WTC11 (cell line): ENCODE results near the gene CYP3A5. TPM values are rescaled to one million over a fixed set of nuclear protein-coding genes. Genes with fewer than 3 reads are reported as not detected.
"Not testable (repeated sequence)": the region's sequence is repeated elsewhere in the genome, so short reads cannot be mapped to it uniquely, and the experiment has no call there.

Source experiments
- ATAC-seq: fragments of 200-7000 bp; cut with Tn5 transposase; 2 replicates; pipeline ENCODE4 v1.10.0; 2021; ENCODE audit warnings: mild to moderate bottlenecking, moderate library complexity
- CTCF ChIA-PET: fragments of 300-600 bp; sonication (Branson Sonifier 250); formaldehyde crosslinking; loops from one replicate; lab custom pipeline; 2021; ENCODE audit warnings: antibody characterized with exemption; lab: Charles Lee
- POLR2A ChIA-PET: fragments of 350-600 bp; sonication (Branson Sonifier 250); formaldehyde crosslinking; loops from one replicate; lab custom pipeline; 2021; ENCODE audit warnings: antibody characterized with exemption; lab: Charles Lee
- DNase-seq: peaks from one replicate; pipeline ENCODE4 v3.0.0; 2021; ENCODE audit warnings: low spot score
- H3K27ac Mint-ChIP-seq: 2 replicates; pipeline ENCODE4 v1.8.0; 2021; ENCODE audit warnings: mixed read lengths
- H3K27me3 Mint-ChIP-seq: 2 replicates; pipeline ENCODE4 v1.8.0; 2021; ENCODE audit warnings: low read depth, mild to moderate bottlenecking, moderate library complexity, mixed read lengths
- H3K36me3 Mint-ChIP-seq: 2 replicates; pipeline ENCODE4 v1.8.0; 2021; ENCODE audit warnings: mixed read lengths
- H3K4me1 Mint-ChIP-seq: 2 replicates; pipeline ENCODE4 v1.8.0; 2022; ENCODE audit warnings: mixed read lengths
- H3K4me3 Mint-ChIP-seq: 2 replicates; pipeline ENCODE4 v1.8.0; 2021; ENCODE audit warnings: mild to moderate bottlenecking, moderate library complexity, mixed read lengths
- H3K9me3 Mint-ChIP-seq: 2 replicates; pipeline ENCODE4 v1.8.0; 2021; ENCODE audit warnings: mixed read lengths
- EMX1 ChIP-seq: fragments of 250-450 bp; sonication (Bioruptor Pico); IDR thresholded peaks from 2 replicates; pipeline ENCODE4 v1.8.0; 2021; ENCODE audit warnings: mild to moderate bottlenecking
- FOXJ3 ChIP-seq: sonication (generic); formaldehyde crosslinking; IDR thresholded peaks from 2 replicates; pipeline ENCODE4 v1.9.0; 2021; ENCODE audit warnings: missing genetic modification reagents, mild to moderate bottlenecking, borderline replicate concordance
- FOXP1 ChIP-seq: sonication (generic); formaldehyde crosslinking; IDR thresholded peaks from 2 replicates; pipeline ENCODE4 v1.8.0; 2022; ENCODE audit warnings: missing genetic modification reagents, mild to moderate bottlenecking, moderate library complexity, borderline replicate concordance
- IRF2 ChIP-seq: sonication (generic); formaldehyde crosslinking; IDR thresholded peaks from 2 replicates; pipeline ENCODE4 v1.8.0; 2022; ENCODE audit warnings: low read depth, missing genetic modification reagents, borderline replicate concordance
- total RNA-seq: library from RNA; stranded (reverse); gene quantifications from 3 replicates; pipeline ENCODE4 v1.2.3, GENCODE V29; 2021
- TF ChIP-seq, protein P1 (sequence below): sonication (generic); formaldehyde crosslinking; IDR thresholded peaks from 2 replicates; pipeline ENCODE4 v1.8.1; 2023; ENCODE audit warnings: mild to moderate bottlenecking, missing genetic modification reagents
- TF ChIP-seq, protein P2 (sequence below): sonication (generic); formaldehyde crosslinking; IDR thresholded peaks from 2 replicates; pipeline ENCODE4 v1.8.1; 2022; ENCODE audit warnings: low read depth, mild to moderate bottlenecking, moderate library complexity, missing genetic modification reagents, borderline replicate concordance
- TF ChIP-seq, protein P3 (sequence below): sonication (generic); formaldehyde crosslinking; conservative IDR thresholded peaks from 2 replicates; pipeline ENCODE4 v1.8.1; 2023; ENCODE audit warnings: mild to moderate bottlenecking, low read depth, missing genetic modification reagents, moderate library complexity
- TF ChIP-seq, protein P4 (sequence below): sonication (generic); formaldehyde crosslinking; IDR thresholded peaks from 2 replicates; pipeline ENCODE4 v1.8.1; 2022; ENCODE audit warnings: low read depth, missing genetic modification reagents, borderline replicate concordance
- TF ChIP-seq, protein P5 (sequence below): sonication (generic); formaldehyde crosslinking; IDR thresholded peaks from 2 replicates; pipeline ENCODE4 v1.8.1; 2023; ENCODE audit warnings: mild to moderate bottlenecking, missing genetic modification reagents, moderate library complexity
- TF ChIP-seq, protein P6 (sequence below): sonication (generic); formaldehyde crosslinking; conservative IDR thresholded peaks from 2 replicates; pipeline ENCODE4 v1.8.1; 2022; ENCODE audit warnings: mild to moderate bottlenecking, missing genetic modification reagents
- TF ChIP-seq, protein P7 (sequence below): fragments of 250-450 bp; sonication (Bioruptor Pico); conservative IDR thresholded peaks from 2 replicates; pipeline ENCODE4 v1.9.0; 2021; ENCODE audit warnings: mild to moderate bottlenecking
- TF ChIP-seq, protein P8 (sequence below): sonication (generic); formaldehyde crosslinking; IDR thresholded peaks from 2 replicates; pipeline ENCODE4 v1.8.0; 2023; ENCODE audit warnings: missing genetic modification reagents, mild to moderate bottlenecking, borderline replicate concordance

The CYP3A5 gene
- total RNA-seq, 1 experiment from 2014 or later, result 0.39 TPM

DNA sequence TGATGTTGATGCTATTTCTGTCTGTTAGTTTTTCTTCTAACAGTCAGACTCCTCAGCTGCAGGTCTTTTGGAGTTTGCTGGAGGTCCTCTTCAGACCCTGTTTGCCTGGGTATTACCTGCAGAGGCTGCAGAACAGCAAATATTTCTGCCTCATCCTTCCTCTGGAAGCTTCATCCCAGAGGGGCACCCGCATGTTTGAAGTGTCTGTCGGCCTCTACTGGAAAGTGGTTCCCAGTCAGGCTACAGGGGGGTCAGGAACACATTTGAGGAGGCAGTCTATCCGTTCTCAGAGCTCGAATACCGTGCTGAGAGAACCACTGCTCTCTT is 13.3 kb upstream of the CYP3A5 start (continued):
- TF ChIP-seq, protein P1, sequence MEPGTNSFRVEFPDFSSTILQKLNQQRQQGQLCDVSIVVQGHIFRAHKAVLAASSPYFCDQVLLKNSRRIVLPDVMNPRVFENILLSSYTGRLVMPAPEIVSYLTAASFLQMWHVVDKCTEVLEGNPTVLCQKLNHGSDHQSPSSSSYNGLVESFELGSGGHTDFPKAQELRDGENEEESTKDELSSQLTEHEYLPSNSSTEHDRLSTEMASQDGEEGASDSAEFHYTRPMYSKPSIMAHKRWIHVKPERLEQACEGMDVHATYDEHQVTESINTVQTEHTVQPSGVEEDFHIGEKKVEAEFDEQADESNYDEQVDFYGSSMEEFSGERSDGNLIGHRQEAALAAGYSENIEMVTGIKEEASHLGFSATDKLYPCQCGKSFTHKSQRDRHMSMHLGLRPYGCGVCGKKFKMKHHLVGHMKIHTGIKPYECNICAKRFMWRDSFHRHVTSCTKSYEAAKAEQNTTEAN (CRISPR knock-in tag), result no peak
- TF ChIP-seq, protein P2, sequence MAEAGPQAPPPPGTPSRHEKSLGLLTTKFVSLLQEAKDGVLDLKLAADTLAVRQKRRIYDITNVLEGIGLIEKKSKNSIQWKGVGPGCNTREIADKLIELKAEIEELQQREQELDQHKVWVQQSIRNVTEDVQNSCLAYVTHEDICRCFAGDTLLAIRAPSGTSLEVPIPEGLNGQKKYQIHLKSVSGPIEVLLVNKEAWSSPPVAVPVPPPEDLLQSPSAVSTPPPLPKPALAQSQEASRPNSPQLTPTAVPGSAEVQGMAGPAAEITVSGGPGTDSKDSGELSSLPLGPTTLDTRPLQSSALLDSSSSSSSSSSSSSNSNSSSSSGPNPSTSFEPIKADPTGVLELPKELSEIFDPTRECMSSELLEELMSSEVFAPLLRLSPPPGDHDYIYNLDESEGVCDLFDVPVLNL, result no peak
- TF ChIP-seq, protein P3, sequence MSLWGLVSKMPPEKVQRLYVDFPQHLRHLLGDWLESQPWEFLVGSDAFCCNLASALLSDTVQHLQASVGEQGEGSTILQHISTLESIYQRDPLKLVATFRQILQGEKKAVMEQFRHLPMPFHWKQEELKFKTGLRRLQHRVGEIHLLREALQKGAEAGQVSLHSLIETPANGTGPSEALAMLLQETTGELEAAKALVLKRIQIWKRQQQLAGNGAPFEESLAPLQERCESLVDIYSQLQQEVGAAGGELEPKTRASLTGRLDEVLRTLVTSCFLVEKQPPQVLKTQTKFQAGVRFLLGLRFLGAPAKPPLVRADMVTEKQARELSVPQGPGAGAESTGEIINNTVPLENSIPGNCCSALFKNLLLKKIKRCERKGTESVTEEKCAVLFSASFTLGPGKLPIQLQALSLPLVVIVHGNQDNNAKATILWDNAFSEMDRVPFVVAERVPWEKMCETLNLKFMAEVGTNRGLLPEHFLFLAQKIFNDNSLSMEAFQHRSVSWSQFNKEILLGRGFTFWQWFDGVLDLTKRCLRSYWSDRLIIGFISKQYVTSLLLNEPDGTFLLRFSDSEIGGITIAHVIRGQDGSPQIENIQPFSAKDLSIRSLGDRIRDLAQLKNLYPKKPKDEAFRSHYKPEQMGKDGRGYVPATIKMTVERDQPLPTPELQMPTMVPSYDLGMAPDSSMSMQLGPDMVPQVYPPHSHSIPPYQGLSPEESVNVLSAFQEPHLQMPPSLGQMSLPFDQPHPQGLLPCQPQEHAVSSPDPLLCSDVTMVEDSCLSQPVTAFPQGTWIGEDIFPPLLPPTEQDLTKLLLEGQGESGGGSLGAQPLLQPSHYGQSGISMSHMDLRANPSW (CRISPR knock-in tag), result no peak
- TF ChIP-seq IRF2 (CRISPR knock-in tag) (no peak), FOXJ3 (CRISPR knock-in tag) (no peak), FOXP1 (CRISPR knock-in tag) (no peak), EMX1 (no peak)
- TF ChIP-seq, protein P4, sequence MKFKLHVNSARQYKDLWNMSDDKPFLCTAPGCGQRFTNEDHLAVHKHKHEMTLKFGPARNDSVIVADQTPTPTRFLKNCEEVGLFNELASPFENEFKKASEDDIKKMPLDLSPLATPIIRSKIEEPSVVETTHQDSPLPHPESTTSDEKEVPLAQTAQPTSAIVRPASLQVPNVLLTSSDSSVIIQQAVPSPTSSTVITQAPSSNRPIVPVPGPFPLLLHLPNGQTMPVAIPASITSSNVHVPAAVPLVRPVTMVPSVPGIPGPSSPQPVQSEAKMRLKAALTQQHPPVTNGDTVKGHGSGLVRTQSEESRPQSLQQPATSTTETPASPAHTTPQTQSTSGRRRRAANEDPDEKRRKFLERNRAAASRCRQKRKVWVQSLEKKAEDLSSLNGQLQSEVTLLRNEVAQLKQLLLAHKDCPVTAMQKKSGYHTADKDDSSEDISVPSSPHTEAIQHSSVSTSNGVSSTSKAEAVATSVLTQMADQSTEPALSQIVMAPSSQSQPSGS (CRISPR knock-in tag), result no peak
- TF ChIP-seq, protein P5, sequence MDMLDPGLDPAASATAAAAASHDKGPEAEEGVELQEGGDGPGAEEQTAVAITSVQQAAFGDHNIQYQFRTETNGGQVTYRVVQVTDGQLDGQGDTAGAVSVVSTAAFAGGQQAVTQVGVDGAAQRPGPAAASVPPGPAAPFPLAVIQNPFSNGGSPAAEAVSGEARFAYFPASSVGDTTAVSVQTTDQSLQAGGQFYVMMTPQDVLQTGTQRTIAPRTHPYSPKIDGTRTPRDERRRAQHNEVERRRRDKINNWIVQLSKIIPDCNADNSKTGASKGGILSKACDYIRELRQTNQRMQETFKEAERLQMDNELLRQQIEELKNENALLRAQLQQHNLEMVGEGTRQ, result no peak
- TF ChIP-seq, protein P6, sequence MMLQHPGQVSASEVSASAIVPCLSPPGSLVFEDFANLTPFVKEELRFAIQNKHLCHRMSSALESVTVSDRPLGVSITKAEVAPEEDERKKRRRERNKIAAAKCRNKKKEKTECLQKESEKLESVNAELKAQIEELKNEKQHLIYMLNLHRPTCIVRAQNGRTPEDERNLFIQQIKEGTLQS (CRISPR knock-in tag), result no peak
- TF ChIP-seq, protein P7, sequence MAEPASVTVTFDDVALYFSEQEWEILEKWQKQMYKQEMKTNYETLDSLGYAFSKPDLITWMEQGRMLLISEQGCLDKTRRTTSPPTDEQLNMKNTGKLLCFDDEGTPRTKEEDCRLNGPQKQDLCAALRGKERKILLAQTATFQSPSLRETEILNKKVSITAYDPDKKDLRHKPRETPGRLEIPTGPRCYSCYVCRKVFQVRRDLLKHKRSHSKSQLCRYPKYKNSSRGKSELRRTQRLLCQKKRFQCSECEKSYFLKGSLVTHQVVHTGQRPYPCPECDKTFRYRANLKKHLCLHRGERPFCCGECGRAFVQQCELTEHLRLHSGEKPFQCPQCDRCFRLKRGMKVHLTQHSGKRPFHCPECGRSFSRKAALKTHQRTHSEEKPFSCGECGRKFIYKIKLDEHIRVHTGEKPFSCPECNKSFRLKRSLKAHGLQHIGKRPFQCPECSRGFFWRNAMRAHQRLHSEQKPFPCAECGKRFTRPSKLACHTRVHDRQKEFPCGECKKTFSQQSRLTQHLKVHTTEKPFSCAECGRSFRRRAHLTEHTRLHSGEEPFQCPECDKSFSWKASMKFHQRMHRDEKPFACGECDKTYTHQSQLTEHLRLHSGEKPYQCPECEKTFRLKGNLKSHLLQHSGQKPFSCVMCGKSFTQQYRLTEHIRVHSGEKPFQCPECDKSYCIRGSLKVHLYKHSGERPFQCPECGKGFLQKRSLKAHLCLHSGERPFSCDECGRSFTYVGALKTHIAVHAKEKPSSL (CRISPR knock-in tag), result no peak
- TF ChIP-seq, protein P8, sequence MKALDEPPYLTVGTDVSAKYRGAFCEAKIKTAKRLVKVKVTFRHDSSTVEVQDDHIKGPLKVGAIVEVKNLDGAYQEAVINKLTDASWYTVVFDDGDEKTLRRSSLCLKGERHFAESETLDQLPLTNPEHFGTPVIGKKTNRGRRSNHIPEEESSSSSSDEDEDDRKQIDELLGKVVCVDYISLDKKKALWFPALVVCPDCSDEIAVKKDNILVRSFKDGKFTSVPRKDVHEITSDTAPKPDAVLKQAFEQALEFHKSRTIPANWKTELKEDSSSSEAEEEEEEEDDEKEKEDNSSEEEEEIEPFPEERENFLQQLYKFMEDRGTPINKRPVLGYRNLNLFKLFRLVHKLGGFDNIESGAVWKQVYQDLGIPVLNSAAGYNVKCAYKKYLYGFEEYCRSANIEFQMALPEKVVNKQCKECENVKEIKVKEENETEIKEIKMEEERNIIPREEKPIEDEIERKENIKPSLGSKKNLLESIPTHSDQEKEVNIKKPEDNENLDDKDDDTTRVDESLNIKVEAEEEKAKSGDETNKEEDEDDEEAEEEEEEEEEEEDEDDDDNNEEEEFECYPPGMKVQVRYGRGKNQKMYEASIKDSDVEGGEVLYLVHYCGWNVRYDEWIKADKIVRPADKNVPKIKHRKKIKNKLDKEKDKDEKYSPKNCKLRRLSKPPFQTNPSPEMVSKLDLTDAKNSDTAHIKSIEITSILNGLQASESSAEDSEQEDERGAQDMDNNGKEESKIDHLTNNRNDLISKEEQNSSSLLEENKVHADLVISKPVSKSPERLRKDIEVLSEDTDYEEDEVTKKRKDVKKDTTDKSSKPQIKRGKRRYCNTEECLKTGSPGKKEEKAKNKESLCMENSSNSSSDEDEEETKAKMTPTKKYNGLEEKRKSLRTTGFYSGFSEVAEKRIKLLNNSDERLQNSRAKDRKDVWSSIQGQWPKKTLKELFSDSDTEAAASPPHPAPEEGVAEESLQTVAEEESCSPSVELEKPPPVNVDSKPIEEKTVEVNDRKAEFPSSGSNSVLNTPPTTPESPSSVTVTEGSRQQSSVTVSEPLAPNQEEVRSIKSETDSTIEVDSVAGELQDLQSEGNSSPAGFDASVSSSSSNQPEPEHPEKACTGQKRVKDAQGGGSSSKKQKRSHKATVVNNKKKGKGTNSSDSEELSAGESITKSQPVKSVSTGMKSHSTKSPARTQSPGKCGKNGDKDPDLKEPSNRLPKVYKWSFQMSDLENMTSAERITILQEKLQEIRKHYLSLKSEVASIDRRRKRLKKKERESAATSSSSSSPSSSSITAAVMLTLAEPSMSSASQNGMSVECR (CRISPR knock-in tag), result no peak

DNA sequence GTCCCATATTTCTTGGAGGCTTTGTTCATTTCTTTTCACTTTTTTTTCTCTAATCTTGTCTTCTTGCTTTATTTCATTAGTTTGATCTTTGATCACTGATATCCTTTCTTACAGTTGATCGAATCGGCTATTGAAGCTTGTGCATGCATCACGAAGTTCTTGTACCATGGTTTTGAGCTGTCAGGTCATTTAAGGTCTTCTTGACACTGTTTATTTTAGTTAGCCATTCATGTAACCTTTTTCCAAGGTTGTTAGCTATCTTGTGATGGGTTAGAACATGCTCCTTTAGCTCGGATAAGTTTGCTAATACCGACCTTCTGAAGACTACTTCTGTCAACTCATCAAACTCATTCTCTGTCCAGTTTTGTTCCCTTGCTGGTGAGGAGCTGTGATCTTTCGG is 12.8 kb upstream of the CYP3A5 start:
- not testable (repeated sequence) for H3K4me3 Mint-ChIP-seq, H3K27ac Mint-ChIP-seq, DNase-seq, H3K36me3 Mint-ChIP-seq, ATAC-seq
- H3K9me3 Mint-ChIP-seq, result peaks cover 33% of the 10 kb centered on the region
- ChIA-PET POLR2A (interaction anchor here (0.5 kb wide), 1 partner anchor 434 kb away, joined by 3 read pairs; no protein-coding TSS in a partner anchor), CTCF (interaction anchor here (0.7 to 1.0 kb wide), 2 partner anchors 64 to 167 kb away, joined by 3 read pairs; no protein-coding TSS in a partner anchor)
- peaks cover 19% of the 10 kb centered on the region for H3K4me1 Mint-ChIP-seq
- peaks cover 17% of the 10 kb centered on the region for H3K27me3 Mint-ChIP-seq

DNA sequence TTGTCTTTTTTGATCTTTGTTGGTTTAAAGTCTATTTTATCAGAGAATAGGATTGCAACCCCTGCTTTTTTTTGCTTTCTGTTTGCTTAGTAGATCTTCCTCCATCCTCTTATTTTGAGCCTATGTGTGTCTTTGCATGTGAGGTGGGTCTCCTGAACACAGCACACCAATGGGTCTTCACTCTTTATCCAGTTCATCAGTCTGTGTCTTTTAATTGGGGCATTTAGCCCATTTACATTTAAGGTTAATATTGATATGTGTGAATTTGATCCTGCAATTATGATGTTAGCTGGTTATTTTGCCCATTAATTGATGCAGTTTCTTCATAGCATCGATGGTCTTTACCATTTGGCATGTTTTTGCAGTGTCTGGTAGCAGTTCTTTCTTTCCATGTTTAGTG is 11.9 kb upstream of the CYP3A5 start:
- H3K36me3 Mint-ChIP-seq, H3K4me3 Mint-ChIP-seq, ATAC-seq, DNase-seq, POLR2A ChIA-PET, H3K27ac Mint-ChIP-seq, CTCF ChIA-PET: not testable (repeated sequence)
- H3K9me3 Mint-ChIP-seq, result peaks cover 42% of the 10 kb centered on the region
- peaks cover 19% of the 10 kb centered on the region for H3K4me1 Mint-ChIP-seq
- H3K27me3 Mint-ChIP-seq, result peaks cover 23% of the 10 kb centered on the region

DNA sequence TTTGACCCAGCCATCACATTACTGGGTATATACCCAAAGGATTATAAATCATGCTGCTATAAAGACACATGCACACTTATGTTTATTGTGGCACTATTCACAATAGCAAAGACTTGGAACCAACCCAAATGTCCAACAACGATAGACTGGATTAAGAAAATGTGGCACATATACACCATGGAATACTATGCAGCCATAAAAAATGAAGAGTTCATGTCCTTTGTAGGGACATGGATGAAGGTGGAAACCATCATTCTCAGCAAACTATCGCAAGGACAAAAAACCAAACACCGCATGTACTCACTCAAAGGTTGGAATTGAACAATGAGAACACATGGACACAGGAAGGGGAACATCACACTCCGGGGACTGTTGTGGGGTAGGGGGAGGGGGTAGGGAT is 11.1 kb upstream of the CYP3A5 start:
- Mint-ChIP-seq H3K4me1 (peaks cover 19% of the 10 kb centered on the region), H3K9me3 (peaks cover 45% of the 10 kb centered on the region), H3K27me3 (peaks cover 24% of the 10 kb centered on the region)
- H3K27ac Mint-ChIP-seq, ATAC-seq, POLR2A ChIA-PET, H3K4me3 Mint-ChIP-seq, H3K36me3 Mint-ChIP-seq, DNase-seq, CTCF ChIA-PET: not testable (repeated sequence)
